Subcutaneous abdominal adipose tissue (tissue), 5 donors: ENCODE results near the gene BCL2.
"Not testable (repeated sequence)": the region's sequence is repeated elsewhere in the genome, so short reads cannot be mapped to it uniquely, and the experiment has no call there.

Source experiments
- H3K27ac ChIP-seq: one replicate; pipeline ENCODE4 v1.7.0; 2013; ENCODE audit warnings: low read depth, mild to moderate bottlenecking, inconsistent platforms, low read length, moderate library complexity
- H3K27me3 ChIP-seq, 5 donors: one replicate each; pipeline ENCODE4 v1.7.0; 2013; ENCODE audit warnings: low read length in 5 of 5, inconsistent platforms in 1 of 5; ENCODE audit not compliant: control insufficient read depth in 5 of 5, insufficient read depth in 4 of 5
- H3K36me3 ChIP-seq, 5 donors: one replicate each; pipeline ENCODE4 v1.7.0; 2013; ENCODE audit warnings: low read length in 5 of 5; ENCODE audit not compliant: control insufficient read depth in 5 of 5, insufficient read depth in 5 of 5
- H3K4me1 ChIP-seq, 5 donors: one replicate each; pipeline ENCODE4 v1.7.0; 2013; ENCODE audit warnings: low read length in 5 of 5, mild to moderate bottlenecking in 3 of 5, moderate library complexity in 1 of 5; ENCODE audit not compliant: control insufficient read depth in 5 of 5, insufficient read depth in 5 of 5
- H3K4me3 ChIP-seq, 5 donors: one replicate each; pipeline ENCODE4 v1.7.0; 2013; ENCODE audit warnings: low read length in 5 of 5, low read depth in 1 of 5
- H3K9ac ChIP-seq, 5 donors: one replicate each; pipeline ENCODE4 v1.7.0; 2013; ENCODE audit warnings: low read length in 5 of 5, mild to moderate bottlenecking in 4 of 5, moderate library complexity in 3 of 5
- H3K9me3 ChIP-seq, 5 donors: one replicate each; pipeline ENCODE4 v1.7.0; 2013; ENCODE audit warnings: low read length in 5 of 5; ENCODE audit not compliant: control insufficient read depth in 5 of 5
- donor health status: healthy.
- donor health status: healthy.
- donor health status: healthy.
- donor health status: healthy.
- donor health status: healthy.

Gene BCL2

DNA sequence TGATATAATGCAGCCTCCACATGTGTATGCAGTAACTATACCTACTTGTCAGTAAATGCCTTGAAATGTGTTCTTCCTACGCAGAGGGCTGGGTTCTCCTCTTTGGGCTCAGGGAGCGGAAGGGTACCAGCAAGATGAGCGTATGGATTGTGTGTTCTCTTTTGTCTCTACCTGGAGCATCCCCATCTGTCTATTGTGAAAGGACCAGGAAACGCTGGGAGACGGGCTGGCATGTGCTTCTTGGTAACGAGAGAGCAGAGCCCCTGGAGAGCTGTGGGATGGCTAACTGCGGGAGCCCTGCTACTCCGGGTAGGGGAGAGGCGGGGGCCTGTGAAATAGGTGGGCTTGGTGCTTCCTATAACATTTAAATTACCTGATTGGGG is 80.9 kb downstream of the BCL2 start:
- peak overlapping the region in 3 of 5 donors; percentile 6 to 83 (median 21) for H3K9ac ChIP-seq
- H3K27me3 ChIP-seq, result no peaks in the 10 kb centered on the region
- H3K36me3 ChIP-seq, result no peaks in the 10 kb centered on the region
- H3K9me3 ChIP-seq, result no peaks in the 10 kb centered on the region
- H3K27ac ChIP-seq, result peak overlapping the region; percentile 91
- peak overlapping the region in 1 of 5 donors; percentile 18 for H3K4me3 ChIP-seq
- peaks cover 2 to 56% (median 37%) of the 10 kb centered on the region in 5 donors for H3K4me1 ChIP-seq

DNA sequence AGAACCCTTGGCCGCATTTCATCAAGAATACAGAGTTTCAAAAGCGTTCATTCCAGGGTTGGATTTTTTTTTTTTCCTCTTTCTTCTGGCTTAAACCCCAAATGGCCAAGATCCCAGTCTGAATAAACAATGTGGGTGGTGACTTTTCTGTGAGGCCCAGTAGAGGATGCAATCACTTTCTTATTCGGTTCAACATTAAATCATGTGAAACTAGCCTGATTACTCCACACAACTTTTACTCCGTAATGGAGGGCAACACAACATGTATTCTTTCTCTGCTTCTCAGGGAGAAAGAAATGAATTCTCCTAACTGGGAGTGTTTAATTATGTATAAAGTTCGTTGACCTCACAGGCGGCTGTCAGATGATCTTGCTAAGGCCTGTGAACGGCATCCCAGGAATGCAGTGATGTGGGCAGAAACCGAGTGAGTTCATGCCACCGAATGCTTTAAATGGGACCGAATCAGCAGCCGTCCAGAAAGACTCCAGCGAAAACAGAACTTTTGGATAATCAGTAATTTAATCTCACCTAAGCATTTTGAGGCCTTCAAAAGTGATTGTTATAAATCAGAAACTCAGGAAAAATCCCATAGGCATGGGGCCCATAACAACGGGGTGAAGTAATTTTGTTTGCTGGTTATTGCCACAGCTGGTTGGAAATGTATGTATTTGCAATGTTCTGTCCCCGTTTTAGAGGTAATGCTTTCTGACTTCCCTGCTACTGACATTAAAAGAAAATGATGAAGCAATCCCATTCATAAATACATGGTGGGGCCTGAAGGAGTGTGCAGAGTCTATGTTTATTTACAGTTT is 81.5 kb downstream of the BCL2 start:
- H3K4me1 ChIP-seq, result peaks cover 2 to 56% (median 37%) of the 10 kb centered on the region in 5 donors
- peak overlapping the region; percentile 91 for H3K27ac ChIP-seq
- H3K36me3 ChIP-seq, result no peaks in the 10 kb centered on the region
- peak overlapping the region in 4 of 5 donors; percentile 13 to 83 (median 48) for H3K9ac ChIP-seq
- H3K9me3 ChIP-seq, result no peaks in the 10 kb centered on the region
- H3K4me3 ChIP-seq, result peak overlapping the region in 2 of 5 donors; percentile 18 to 54
- no peaks in the 10 kb centered on the region for H3K27me3 ChIP-seq

DNA sequence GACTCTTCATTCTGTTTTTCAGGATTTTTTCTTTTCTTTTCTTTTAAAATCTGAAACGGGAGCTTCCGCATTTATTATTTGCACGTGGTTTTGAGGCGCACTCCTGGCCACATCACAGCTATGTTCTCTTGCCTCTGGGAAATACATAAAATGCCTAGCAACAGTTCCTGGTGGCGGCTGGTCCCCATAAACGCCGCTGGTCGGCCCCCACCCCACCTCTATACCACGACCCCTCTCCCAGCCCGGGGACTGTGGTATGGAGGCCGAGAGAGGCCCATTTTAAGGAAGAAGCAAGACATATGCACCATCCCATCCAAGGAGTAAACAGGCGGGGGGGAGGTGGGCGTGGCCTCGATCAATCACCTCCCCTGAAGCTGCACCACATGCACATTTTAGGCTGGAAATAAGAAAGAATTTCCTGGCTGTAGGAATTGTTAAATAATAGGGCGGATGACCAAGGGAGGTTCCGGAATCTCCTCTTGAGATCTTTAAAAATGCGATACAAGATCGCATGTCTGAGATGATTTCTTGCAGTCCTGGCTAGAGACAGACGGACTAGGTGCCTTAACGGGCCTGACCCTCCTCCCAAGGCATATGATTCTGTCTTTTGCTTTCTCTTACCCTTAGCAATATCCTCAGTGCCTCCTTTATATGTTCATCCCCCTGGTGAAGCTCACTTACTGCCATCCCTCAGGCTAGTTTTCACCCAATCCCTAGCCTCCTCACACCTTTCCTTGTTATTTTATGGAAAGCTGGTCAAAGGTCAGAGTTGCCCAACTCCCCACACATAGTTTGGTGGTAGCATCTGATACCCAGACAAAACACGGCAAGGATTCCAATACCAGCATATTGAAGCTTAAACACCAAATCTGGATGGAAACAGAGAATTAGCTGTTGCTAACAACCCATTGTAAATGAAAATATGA is 82.4 kb downstream of the BCL2 start:
- Histone ChIP-seq H3K9ac (peak overlapping the region; percentile 0 to 83 (median 41)), H3K9me3 (no peaks in the 10 kb centered on the region), H3K27ac (peak overlapping the region; percentile 91), H3K27me3 (no peaks in the 10 kb centered on the region), H3K4me3 (peak overlapping the region in 4 of 5 donors; percentile 26 to 54 (median 39)), H3K4me1 (peaks cover 2 to 56% (median 37%) of the 10 kb centered on the region in 5 donors), H3K36me3 (no peaks in the 10 kb centered on the region)

DNA sequence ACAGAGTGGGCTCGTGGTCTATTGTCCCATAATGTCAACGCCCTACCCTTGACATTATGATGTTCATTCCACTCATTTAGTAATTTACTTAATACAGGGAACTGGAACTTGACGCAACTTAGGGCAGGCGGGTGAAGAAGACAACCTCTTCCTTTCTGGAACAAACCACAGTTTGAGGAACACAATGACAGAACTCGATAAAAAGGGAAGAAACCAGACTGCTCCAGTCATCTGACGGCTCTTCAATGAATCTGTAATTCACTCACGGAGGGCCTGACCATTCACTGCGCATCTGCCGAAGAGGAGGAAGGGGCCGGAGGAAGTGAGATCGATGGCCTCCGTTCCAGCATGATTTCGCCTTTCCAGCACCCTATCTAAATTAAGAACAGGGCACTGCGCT is 83.2 kb downstream of the BCL2 start:
- H3K4me1 ChIP-seq, result peaks cover 2 to 49% (median 36%) of the 10 kb centered on the region in 5 donors
- no peaks in the 10 kb centered on the region for H3K27me3 ChIP-seq
- H3K9ac ChIP-seq, result peak overlapping the region in 4 of 5 donors; percentile 0 to 83 (median 58)
- no peaks in the 10 kb centered on the region for H3K9me3 ChIP-seq
- no peaks in the 10 kb centered on the region for H3K36me3 ChIP-seq
- peak overlapping the region; percentile 91 for H3K27ac ChIP-seq
- H3K4me3 ChIP-seq, result peak overlapping the region in 3 of 5 donors; percentile 26 to 54 (median 47)

DNA sequence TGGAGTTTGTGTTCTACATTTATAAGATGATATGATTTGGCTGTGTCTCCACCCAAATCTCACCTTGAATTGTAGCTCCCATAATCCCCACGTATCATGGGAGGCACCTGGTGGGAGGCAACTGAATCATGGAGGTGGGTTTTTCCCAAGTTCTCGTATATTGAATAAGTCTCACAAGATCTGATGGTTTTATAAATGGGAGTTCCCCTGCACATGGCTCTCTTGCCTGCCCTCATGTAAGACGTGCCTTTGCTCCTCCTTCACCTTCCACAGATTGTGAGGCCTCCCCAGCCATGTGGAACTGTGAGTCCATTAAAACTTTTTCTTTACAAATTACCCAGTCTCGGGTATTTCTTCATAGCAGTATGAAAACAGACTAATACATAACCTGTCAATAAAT is 83.6 kb downstream of the BCL2 start:
- H3K36me3 ChIP-seq, H3K4me3 ChIP-seq, H3K9me3 ChIP-seq, H3K9ac ChIP-seq, H3K27me3 ChIP-seq: not testable (repeated sequence)
- Histone ChIP-seq H3K27ac (peak overlapping the region; percentile 91), H3K4me1 (peaks cover 2 to 44% (median 33%) of the 10 kb centered on the region in 5 donors)

DNA sequence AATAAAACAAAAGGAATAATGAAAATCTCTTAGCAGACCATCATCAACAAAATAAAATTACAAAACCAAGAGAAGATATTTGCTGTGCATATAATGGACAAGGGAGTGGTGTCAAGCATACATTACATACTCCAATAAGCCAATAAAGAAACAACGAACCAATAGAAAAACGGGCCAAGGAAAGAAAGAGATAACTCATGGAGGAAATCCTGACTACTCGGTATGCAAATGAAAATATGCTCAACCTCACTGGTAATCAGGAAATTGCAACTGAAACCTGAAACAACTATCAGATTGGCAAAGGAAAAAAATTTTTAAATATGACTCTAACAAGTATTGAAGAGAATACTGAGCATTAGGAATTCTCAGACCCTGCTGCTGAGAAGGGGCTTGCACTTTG is 84.7 kb downstream of the BCL2 start:
- no peaks in the 10 kb centered on the region for H3K36me3 ChIP-seq
- H3K9me3 ChIP-seq, result no peaks in the 10 kb centered on the region
- no peak overlapping the region for H3K4me3 ChIP-seq
- no peak overlapping the region for H3K27ac ChIP-seq
- H3K27me3 ChIP-seq, result no peaks in the 10 kb centered on the region
- H3K9ac ChIP-seq, result no peak overlapping the region
- peaks cover 2 to 36% (median 26%) of the 10 kb centered on the region in 5 donors for H3K4me1 ChIP-seq

DNA sequence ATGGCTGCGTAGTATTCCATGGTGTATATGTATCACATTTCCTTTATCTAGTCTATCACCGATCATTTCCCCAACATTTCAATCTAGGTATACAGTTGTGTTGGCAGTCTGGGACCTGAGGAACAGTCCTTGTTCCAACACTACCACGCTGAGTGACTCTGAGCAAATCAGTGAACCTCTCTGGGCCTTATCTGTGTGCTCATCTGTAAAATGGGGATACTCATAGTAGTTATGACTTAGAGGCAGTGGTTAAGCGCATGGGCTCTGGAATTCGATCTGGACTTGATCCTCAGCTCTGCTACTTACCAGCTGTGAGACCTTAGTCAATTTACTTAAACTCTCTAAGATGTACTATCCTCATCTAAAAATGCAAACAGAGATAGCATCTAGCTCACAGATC is 85.1 kb downstream of the BCL2 start:
- H3K4me3 ChIP-seq, result no peak overlapping the region
- no peaks in the 10 kb centered on the region for H3K9me3 ChIP-seq
- H3K4me1 ChIP-seq, result peaks cover 2 to 36% (median 27%) of the 10 kb centered on the region in 5 donors
- no peak overlapping the region for H3K27ac ChIP-seq
- no peaks in the 10 kb centered on the region for H3K36me3 ChIP-seq
- no peak overlapping the region for H3K9ac ChIP-seq
- H3K27me3 ChIP-seq, result no peaks in the 10 kb centered on the region

DNA sequence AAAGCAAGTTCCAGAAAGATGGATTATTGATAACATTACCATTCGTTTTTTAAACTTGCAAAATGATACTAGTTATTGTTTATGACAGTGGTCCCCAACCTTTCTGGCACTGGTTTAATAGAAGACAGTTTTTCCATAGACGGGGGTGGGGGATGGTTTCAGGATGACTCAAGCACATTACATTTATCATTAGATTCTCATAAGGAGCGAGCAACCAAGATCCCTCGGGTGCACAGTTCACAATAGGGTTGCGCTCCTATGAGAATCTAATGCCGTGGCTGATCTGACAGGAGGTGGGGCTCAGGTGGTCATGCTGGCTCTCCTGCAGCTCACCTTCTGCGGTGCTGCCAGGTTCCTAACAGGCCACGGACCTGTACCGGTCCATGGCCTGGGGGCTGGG is 86.2 kb downstream of the BCL2 start:
- Histone ChIP-seq H3K27me3 (no peaks in the 10 kb centered on the region), H3K4me3 (no peak overlapping the region), H3K36me3 (no peaks in the 10 kb centered on the region), H3K9ac (no peak overlapping the region), H3K27ac (peak overlapping the region; percentile 49), H3K9me3 (no peaks in the 10 kb centered on the region), H3K4me1 (peaks cover 2 to 29% (median 20%) of the 10 kb centered on the region in 5 donors)

DNA sequence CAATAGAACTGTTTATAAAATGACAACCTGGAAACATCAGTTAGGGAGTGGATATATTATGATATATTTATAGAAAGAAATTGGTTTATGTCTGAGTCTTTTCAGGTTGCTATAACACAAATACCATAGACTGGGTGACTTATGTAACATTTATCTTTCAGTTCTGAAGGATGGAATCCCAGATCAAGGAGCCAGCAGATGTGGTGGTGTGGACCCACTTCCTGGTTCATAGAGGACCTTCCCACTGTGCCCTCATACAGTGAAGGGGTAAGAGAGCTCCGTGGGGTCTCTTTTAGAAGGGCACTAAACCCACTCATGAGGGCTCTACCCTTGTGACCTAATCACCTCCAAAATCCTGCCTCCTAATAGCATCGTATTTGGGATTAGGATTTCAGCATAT is 86.7 kb downstream of the BCL2 start:
- H3K27ac ChIP-seq, result peak overlapping the region; percentile 49
- no peak overlapping the region for H3K4me3 ChIP-seq
- H3K27me3 ChIP-seq, result no peaks in the 10 kb centered on the region
- H3K9ac ChIP-seq, result no peak overlapping the region
- H3K4me1 ChIP-seq, result peaks cover 0 to 24% (median 15%) of the 10 kb centered on the region in 5 donors
- no peaks in the 10 kb centered on the region for H3K36me3 ChIP-seq
- H3K9me3 ChIP-seq, result no peaks in the 10 kb centered on the region
